ENCODE measurements around the gene ALDH4A1.
"Not testable (repeated sequence)": the region's sequence is repeated elsewhere in the genome, so short reads cannot be mapped to it uniquely, and the experiment has no call there.

ALDH4A1 gene

DNA sequence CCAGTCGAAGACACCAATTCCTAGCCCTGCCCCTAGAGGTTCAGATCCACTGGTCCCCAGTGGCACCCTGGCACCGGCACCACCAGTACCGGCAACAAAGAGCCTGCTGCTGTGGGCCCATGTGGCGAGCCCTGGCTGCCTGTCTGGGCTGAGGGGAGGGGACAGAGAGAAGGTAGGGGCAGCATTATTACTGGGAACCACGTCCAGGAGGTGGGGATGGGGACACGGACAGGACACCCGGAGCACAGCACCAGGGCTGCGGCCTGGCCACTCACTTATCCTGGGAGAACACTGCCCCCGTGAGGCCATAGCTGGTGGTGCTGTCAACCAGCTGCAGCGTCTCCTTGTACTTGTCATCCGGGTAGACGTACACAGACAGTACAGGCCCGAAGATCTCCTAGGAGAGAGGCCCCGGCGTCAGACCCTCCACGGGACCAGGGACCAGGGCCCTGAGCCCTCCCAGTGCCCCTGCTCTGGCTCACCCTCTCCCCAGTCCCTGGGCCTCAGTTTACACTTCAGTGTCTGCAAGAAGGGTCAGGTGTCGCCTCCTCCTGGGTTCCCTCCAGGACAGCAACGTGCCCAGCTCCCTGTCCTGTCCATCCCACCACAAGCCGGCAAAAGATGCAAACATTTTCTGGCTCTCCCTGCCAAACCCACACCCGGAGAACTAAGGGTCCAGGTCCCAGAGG is 27.1 kb downstream of the ALDH4A1 start:
- Histone ChIP-seq H3K4me1 (ENCODE audit: control insufficient read depth, insufficient read depth, low read length, poor library complexity, severe bottlenecking) (no peaks in the 10 kb centered on the region), H3K27ac (ENCODE audit: low read depth, low read length, severe bottlenecking) (no peak overlapping the region), H3K4me3 (ENCODE audit: extremely low read depth, insufficient read depth, low read length, poor library complexity, severe bottlenecking) (no peak overlapping the region), H3K36me3 (ENCODE audit: control insufficient read depth, insufficient read depth, low read length) (peaks cover 2% of the 10 kb centered on the region), H3K9me3 (ENCODE audit: control insufficient read depth, low read length) (no peaks in the 10 kb centered on the region)
- 44 to 49% methylated on average over 20 of the region's 20 CpGs for WGBS, 2 experiments (ENCODE audit: insufficient coverage in 2 of 2)

DNA sequence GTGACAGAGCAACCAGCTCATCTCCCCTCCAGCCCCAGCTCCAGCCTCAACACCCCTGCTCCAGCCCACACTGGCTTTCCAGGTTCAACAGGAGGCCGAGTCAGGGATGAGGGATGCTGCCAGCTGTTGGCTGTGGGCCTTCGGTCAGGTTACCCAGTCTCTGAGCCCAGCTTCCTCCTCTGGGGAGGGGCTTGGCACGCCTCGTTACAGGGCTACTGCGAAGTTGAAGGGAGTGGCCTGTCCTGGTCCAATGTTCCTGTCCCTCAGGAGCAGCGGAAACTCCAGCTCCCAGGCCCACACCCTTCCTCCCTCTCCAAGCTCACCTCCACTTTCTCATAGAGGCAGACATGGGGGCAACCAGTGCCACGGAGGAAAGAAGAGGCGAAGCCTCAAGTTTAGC is 27.8 kb downstream of the ALDH4A1 start:
- no peaks in the 10 kb centered on the region for H3K4me1 ChIP-seq (ENCODE audit: control insufficient read depth, insufficient read depth, low read length, poor library complexity, severe bottlenecking)
- H3K9me3 ChIP-seq (ENCODE audit: control insufficient read depth, low read length) = no peaks in the 10 kb centered on the region
- peaks cover 2% of the 10 kb centered on the region for H3K36me3 ChIP-seq (ENCODE audit: control insufficient read depth, insufficient read depth, low read length)
- WGBS, 2 experiments (ENCODE audit: insufficient coverage in 2 of 2) = 93 to 100% methylated on average over 4 to 7 of the region's 8 CpGs
- no peak overlapping the region for H3K27ac ChIP-seq (ENCODE audit: low read depth, low read length, severe bottlenecking)
- H3K4me3 ChIP-seq (ENCODE audit: extremely low read depth, insufficient read depth, low read length, poor library complexity, severe bottlenecking) = no peak overlapping the region

DNA sequence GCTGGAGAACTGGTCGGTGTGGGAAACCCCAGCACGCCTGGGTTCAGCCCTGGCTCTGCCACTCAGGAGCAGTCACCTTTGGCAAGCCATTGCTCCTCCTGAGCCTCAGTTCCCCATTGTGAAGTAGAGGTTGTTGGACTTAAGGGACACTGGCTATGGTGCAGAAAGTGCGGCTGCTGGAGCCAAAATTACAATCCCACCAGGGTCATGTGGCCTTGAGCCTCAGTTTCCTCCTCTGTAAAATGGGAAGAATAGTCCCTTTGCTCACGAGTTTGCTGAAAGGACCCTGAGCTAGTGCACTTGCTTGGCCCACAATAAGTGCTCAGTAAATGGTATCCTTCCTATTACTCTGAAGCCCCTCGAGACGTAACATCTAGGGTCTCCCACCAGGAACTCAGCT is 28.3 kb downstream of the ALDH4A1 start:
- Histone ChIP-seq H3K36me3 (ENCODE audit: control insufficient read depth, insufficient read depth, low read length) (peaks cover 2% of the 10 kb centered on the region), H3K9me3 (ENCODE audit: control insufficient read depth, low read length) (no peaks in the 10 kb centered on the region), H3K4me1 (ENCODE audit: control insufficient read depth, insufficient read depth, low read length, poor library complexity, severe bottlenecking) (no peaks in the 10 kb centered on the region), H3K27ac (ENCODE audit: low read depth, low read length, severe bottlenecking) (no peak overlapping the region), H3K4me3 (ENCODE audit: extremely low read depth, insufficient read depth, low read length, poor library complexity, severe bottlenecking) (no peak overlapping the region)
- WGBS, 2 experiments (ENCODE audit: insufficient coverage in 2 of 2) = 92% methylated on average over 5 to 6 of the region's 6 CpGs

DNA sequence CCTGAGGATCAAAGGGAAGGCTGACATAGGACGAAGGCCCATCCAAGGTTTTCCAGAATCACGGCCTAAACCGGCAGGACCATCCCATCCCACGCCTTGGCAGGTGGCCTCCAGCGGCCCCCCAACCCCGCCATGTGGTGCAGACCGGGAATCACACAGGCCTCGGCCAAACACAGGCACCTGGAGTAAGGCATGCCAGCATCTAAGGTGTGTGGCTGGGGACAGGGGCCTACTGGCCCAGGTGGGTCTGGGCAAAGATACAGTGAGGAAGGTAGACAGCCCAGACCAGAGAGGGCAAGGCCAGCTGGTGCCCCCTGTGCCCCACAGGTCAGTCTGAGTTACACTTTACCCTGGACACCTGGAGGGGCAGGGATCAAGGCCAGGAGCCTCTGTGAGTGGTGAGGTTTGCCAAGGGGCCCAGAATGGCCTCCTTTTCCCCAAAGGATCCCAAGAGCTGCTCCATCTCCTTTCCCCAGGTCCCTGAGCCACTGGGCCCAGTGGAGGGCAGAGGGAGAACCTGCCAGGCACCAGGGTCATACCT is 30.2 kb downstream of the ALDH4A1 start:
- Histone ChIP-seq H3K27ac (ENCODE audit: low read depth, low read length, severe bottlenecking) (no peak overlapping the region), H3K9me3 (ENCODE audit: control insufficient read depth, low read length) (no peaks in the 10 kb centered on the region), H3K36me3 (ENCODE audit: control insufficient read depth, insufficient read depth, low read length) (peaks cover 2% of the 10 kb centered on the region), H3K4me1 (ENCODE audit: control insufficient read depth, insufficient read depth, low read length, poor library complexity, severe bottlenecking) (no peaks in the 10 kb centered on the region), H3K4me3 (ENCODE audit: extremely low read depth, insufficient read depth, low read length, poor library complexity, severe bottlenecking) (no peak overlapping the region)
- WGBS, 2 experiments (ENCODE audit: insufficient coverage in 2 of 2) = 82 to 93% methylated on average over 5 to 8 of the region's 8 CpGs

DNA sequence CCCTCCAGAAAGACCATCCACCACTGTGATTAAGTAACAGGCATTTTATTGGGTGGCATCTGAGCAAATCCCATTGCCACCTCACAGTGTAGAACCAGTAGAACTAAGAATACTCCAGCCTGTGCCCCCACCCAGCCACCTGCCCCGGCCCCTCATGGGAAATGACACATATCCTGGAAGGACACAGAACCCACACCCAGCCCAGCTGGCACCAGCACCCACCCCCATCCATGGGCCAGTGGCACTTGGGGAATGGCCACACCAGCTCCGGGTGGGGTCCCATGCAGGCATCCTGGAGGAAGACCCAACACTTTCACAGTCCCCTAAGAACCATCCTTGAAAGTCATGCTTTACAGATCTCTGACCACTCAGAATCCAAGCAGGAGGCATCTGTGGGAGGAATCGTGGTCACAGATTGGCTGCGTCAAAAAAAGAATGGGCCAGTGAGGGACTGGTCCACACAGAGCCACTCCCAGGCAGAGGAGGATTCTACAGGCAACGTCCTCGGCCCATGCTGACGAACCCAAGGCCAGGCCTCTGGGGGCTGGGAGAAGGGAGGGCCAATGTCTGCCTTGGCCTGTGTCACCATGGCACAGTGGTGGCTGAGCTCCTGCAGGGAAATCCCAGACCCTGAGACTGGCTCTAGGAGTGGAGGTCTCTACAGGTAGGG is 30.8 kb downstream of the ALDH4A1 start:
- Histone ChIP-seq H3K4me1 (ENCODE audit: control insufficient read depth, insufficient read depth, low read length, poor library complexity, severe bottlenecking) (no peaks in the 10 kb centered on the region), H3K36me3 (ENCODE audit: control insufficient read depth, insufficient read depth, low read length) (peaks cover 2% of the 10 kb centered on the region), H3K9me3 (ENCODE audit: control insufficient read depth, low read length) (no peaks in the 10 kb centered on the region), H3K27ac (ENCODE audit: low read depth, low read length, severe bottlenecking) (no peak overlapping the region), H3K4me3 (ENCODE audit: extremely low read depth, insufficient read depth, low read length, poor library complexity, severe bottlenecking) (no peak overlapping the region)
- 91 to 98% methylated on average over 6 to 7 of the region's 7 CpGs for WGBS, 2 experiments (ENCODE audit: insufficient coverage in 2 of 2)

DNA sequence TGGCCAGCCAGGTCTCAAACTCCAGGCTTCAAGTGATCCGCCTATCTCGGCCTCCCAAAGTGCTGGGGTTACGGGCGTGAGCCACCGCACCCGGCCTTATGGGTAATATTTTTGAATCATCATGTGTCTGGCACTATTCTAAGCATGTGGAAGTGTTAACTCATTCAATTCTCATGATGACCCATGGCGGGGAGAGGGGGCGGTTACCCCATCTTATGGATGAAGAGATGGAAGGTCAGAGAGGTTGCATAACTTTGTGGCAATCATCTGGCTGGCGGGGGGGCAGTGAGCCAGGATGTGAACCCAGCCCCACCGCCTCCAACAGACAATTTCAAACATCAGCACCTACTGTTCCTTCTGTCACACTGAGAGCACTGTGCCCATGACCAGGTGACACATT is 31.4 kb downstream of the ALDH4A1 start:
- Histone ChIP-seq H3K4me3 (ENCODE audit: extremely low read depth, insufficient read depth, low read length, poor library complexity, severe bottlenecking) (no peak overlapping the region), H3K27ac (ENCODE audit: low read depth, low read length, severe bottlenecking) (no peak overlapping the region), H3K9me3 (ENCODE audit: control insufficient read depth, low read length) (no peaks in the 10 kb centered on the region), H3K4me1 (ENCODE audit: control insufficient read depth, insufficient read depth, low read length, poor library complexity, severe bottlenecking) (no peaks in the 10 kb centered on the region), H3K36me3 (ENCODE audit: control insufficient read depth, insufficient read depth, low read length) (peaks cover 2% of the 10 kb centered on the region)
- 96 to 97% methylated on average over 7 to 8 of the region's 10 CpGs for WGBS, 2 experiments (ENCODE audit: insufficient coverage in 2 of 2)

DNA sequence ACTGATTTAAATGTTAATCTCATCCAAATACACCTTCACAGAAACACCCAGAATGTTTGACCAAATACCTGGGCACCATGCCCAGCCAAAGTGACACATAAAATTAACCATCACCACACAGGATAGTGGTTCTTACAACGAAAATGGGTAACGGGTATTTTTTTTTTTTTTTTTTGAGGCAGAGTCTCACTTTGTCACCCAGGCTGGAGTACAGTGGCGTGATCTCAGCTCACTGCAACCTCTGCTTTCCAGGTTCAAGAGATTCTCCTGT is 31.8 kb downstream of the ALDH4A1 start:
- WGBS, 2 experiments (ENCODE audit: insufficient coverage in 2 of 2) = 78 to 83% methylated on average over 1 of the region's 3 CpGs
- H3K27ac ChIP-seq (ENCODE audit: low read depth, low read length, severe bottlenecking); H3K36me3 ChIP-seq (ENCODE audit: control insufficient read depth, insufficient read depth, low read length); H3K4me1 ChIP-seq (ENCODE audit: control insufficient read depth, insufficient read depth, low read length, poor library complexity, severe bottlenecking); H3K9me3 ChIP-seq (ENCODE audit: control insufficient read depth, low read length); H3K4me3 ChIP-seq (ENCODE audit: extremely low read depth, insufficient read depth, low read length, poor library complexity, severe bottlenecking): not testable (repeated sequence)

DNA sequence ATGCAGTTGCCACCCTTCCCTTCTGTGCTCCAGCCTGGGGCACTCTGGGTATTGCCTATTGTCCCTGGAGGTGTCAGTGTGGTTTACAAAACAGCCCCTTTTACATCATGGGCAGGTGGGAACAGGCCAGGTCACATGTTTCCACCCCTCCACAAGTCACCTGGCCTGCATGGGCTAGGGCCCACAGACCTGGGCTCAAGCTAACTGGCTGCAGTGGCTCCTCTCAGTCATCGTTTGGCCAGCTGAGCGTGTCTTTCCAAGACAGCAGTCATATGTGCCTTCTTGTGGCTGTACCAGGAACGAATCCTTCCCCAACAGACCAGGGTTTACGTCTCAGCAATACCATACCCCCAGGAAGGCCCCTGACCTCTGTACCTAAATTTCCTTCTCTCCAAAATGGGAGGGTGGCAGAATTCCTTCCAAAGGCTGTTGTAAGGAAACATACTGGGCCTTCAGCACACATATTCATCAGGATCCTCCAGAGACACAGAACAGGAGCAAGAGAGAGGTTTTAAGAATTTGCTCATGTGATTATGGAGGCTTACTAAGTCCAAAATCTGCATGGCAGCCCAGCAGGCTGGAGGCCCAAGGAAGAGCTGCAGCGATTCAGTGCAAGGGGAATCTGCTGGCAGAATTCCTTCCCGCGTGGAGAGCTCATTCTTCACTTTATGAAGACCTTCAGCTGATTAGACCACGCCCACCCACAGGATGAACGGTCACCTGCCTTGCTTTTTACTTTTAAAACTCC is 32.3 kb downstream of the ALDH4A1 start:
- WGBS, 2 experiments (ENCODE audit: insufficient coverage in 2 of 2) = 77 to 83% methylated on average over 9 of the region's 9 CpGs
- peaks cover 2% of the 10 kb centered on the region for H3K36me3 ChIP-seq (ENCODE audit: control insufficient read depth, insufficient read depth, low read length)
- no peaks in the 10 kb centered on the region for H3K9me3 ChIP-seq (ENCODE audit: control insufficient read depth, low read length)
- no peak overlapping the region for H3K4me3 ChIP-seq (ENCODE audit: extremely low read depth, insufficient read depth, low read length, poor library complexity, severe bottlenecking)
- no peaks in the 10 kb centered on the region for H3K4me1 ChIP-seq (ENCODE audit: control insufficient read depth, insufficient read depth, low read length, poor library complexity, severe bottlenecking)
- H3K27ac ChIP-seq (ENCODE audit: low read depth, low read length, severe bottlenecking) = no peak overlapping the region

DNA sequence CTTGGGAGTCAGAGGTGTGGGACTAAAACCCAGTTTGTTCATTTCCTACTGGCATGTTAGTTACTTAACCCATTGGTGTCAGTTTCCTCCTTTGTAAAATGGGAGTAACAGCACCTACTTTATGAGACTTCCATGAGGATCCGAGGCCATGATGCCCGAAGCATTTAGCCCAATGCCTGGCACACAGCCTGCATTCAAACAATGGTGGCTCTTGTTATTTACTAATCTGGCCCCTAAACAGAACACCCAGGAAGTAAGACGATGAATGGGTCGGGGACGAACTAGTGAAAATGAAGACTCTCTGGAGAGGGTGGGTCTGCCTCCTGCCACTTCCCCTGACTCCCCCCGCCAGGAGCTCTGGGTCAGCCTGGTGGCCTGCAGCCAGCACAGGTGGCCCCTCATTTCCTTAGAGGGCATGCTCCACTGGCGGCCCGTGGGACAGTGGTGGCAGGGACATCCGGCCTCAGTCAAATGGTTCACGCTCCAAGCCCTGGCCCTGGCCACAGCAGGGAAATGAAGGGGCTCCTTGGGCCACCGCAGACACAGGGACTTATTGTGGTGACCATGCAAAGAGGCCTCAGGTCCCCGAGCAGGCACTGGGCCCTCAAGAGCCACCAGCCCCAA is 33.4 kb downstream of the ALDH4A1 start:
- H3K9me3 ChIP-seq (ENCODE audit: control insufficient read depth, low read length) = no peaks in the 10 kb centered on the region
- 81 to 91% methylated on average over 10 to 11 of the region's 12 CpGs for WGBS, 2 experiments (ENCODE audit: insufficient coverage in 2 of 2)
- H3K4me3 ChIP-seq (ENCODE audit: extremely low read depth, insufficient read depth, low read length, poor library complexity, severe bottlenecking) = no peak overlapping the region

DNA sequence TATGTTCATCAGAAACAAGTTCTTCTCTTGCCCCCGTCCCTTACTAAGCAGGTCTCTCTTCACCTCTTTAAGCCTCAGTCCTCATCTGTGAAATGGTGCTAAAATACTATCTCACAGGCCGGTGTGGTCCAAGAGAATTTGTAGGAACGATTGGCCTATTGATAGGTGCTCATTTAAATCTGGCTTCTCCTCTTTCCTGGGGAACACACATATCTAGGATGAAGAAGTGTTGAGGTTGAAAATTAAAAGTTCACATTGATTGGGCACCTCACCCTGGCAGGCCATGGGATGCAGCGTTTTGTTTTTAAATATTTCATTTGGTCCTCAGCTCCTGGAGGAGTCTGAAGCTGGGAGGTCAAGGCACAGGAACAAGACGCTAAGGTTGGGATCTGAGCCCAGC is 34.0 kb downstream of the ALDH4A1 start:
- Histone ChIP-seq H3K27ac (ENCODE audit: low read depth, low read length, severe bottlenecking) (no peak overlapping the region), H3K36me3 (ENCODE audit: control insufficient read depth, insufficient read depth, low read length) (no peaks in the 10 kb centered on the region), H3K4me1 (ENCODE audit: control insufficient read depth, insufficient read depth, low read length, poor library complexity, severe bottlenecking) (no peaks in the 10 kb centered on the region), H3K9me3 (ENCODE audit: control insufficient read depth, low read length) (no peaks in the 10 kb centered on the region), H3K4me3 (ENCODE audit: extremely low read depth, insufficient read depth, low read length, poor library complexity, severe bottlenecking) (no peak overlapping the region)
- 73 to 95% methylated on average over 3 to 4 of the region's 5 CpGs for WGBS, 2 experiments (ENCODE audit: insufficient coverage in 2 of 2)

More for the DNA sequence above, 33.4 kb downstream of the ALDH4A1 start:
- no peaks in the 10 kb centered on the region for H3K4me1 ChIP-seq (ENCODE audit: control insufficient read depth, insufficient read depth, low read length, poor library complexity, severe bottlenecking)
- H3K27ac ChIP-seq (ENCODE audit: low read depth, low read length, severe bottlenecking) = no peak overlapping the region
- no peaks in the 10 kb centered on the region for H3K36me3 ChIP-seq (ENCODE audit: control insufficient read depth, insufficient read depth, low read length)
